A549 (cell line): ENCODE measurements around the gene FZD4.

Experiments
- E2F6 ChIP-seq: IDR thresholded peaks from 2 replicates; pipeline ENCODE4 v1.6.1; 2012; ENCODE audit warnings: low read depth, borderline replicate concordance
- ELK1 ChIP-seq: fragments of 150-350 bp; IDR thresholded peaks from 2 replicates; pipeline ENCODE4 v1.6.1; 2014; ENCODE audit warnings: low read depth, mild to moderate bottlenecking, low read length
- RAD21 ChIP-seq, 2 experiments: fragments of >200 bp in 1 of 2; sonication (Bioruptor Twin) in 1 of 2; formaldehyde crosslinking in 1 of 2; IDR thresholded peaks in 1 of 2; conservative IDR thresholded peaks in 1 of 2; 2 replicates in 1 of 2; 3 replicates in 1 of 2; pipeline ENCODE4 v1.6.1; 2012 to 2018; ENCODE audit warnings: inconsistent platforms in 1 of 2
- TF ChIP-seq, protein P1 (sequence below): fragments of >200 bp; sonication (Bioruptor Twin); formaldehyde crosslinking; IDR thresholded peaks from 3 replicates; pipeline ENCODE4 v1.5.1; 2016

- TF ChIP-seq ELK1, result no peak
- TF ChIP-seq E2F6, result no peak
- TF ChIP-seq, protein P1, sequence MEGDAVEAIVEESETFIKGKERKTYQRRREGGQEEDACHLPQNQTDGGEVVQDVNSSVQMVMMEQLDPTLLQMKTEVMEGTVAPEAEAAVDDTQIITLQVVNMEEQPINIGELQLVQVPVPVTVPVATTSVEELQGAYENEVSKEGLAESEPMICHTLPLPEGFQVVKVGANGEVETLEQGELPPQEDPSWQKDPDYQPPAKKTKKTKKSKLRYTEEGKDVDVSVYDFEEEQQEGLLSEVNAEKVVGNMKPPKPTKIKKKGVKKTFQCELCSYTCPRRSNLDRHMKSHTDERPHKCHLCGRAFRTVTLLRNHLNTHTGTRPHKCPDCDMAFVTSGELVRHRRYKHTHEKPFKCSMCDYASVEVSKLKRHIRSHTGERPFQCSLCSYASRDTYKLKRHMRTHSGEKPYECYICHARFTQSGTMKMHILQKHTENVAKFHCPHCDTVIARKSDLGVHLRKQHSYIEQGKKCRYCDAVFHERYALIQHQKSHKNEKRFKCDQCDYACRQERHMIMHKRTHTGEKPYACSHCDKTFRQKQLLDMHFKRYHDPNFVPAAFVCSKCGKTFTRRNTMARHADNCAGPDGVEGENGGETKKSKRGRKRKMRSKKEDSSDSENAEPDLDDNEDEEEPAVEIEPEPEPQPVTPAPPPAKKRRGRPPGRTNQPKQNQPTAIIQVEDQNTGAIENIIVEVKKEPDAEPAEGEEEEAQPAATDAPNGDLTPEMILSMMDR, result no peak
- TF ChIP-seq RAD21 (conservative IDR thresholded peaks at IDR 0.05 in 1 of 2, IDR thresholded peaks at IDR 0.05 in 1 of 2), result no peak
Observed at GRCh38 chr11:86988351-86988881, 33.2 kb upstream of the FZD4 start.
